ENCODE data around the gene RCE1. TPM values are rescaled to one million over a fixed set of nuclear protein-coding genes. Genes with fewer than 3 reads are reported as not detected.

RCE1 gene
- total and polyA plus RNA-seq, 8 donors: 16.4 to 22.7 (median 20.3) TPM

- Histone ChIP-seq H3K4me1 (no peaks in the 10 kb centered on the region), H3K27ac (no peak overlapping the region), H3K27me3 (no peaks in the 10 kb centered on the region), H3K4me3 (no peak overlapping the region), H3K9me3 (no peaks in the 10 kb centered on the region), H3K36me3 (no peaks in the 10 kb centered on the region)
- TF ChIP-seq CTCF (IDR thresholded peaks at IDR 0.05): no peak
- ATAC-seq: no peak
- no peak for DNase-seq
- intact Hi-C loops (cut with DNase I): no loop called here
Measured at GRCh38 chr11:66810576-66811185, 32.6 kb upstream of the RCE1 start.

GRCh38 chr11:66814678-66815077 lies 28.6 kb upstream of the RCE1 start:
- Histone ChIP-seq H3K9me3 (no peaks in the 10 kb centered on the region), H3K27ac (no peak overlapping the region), H3K4me1 (no peaks in the 10 kb centered on the region), H3K4me3 (no peak overlapping the region), H3K27me3 (no peaks in the 10 kb centered on the region), H3K36me3 (no peaks in the 10 kb centered on the region)
- DNase-seq (no peak), ATAC-seq (no peak)
- intact Hi-C loops (cut with DNase I): no loop called here
- TF ChIP-seq CTCF (IDR thresholded peaks at IDR 0.05): no peak

- Histone ChIP-seq H3K4me1 (no peaks in the 10 kb centered on the region), H3K27ac (no peak overlapping the region), H3K4me3 (no peak overlapping the region), H3K27me3 (no peaks in the 10 kb centered on the region), H3K36me3 (no peaks in the 10 kb centered on the region), H3K9me3 (no peaks in the 10 kb centered on the region)
- ATAC-seq (no peak), DNase-seq (no peak)
- no peak for TF ChIP-seq CTCF (IDR thresholded peaks at IDR 0.05)
- intact Hi-C loops (cut with DNase I): no loop called here
Measured at GRCh38 chr11:66815646-66816045, 27.6 kb upstream of the RCE1 start.

- Histone ChIP-seq H3K27ac (no peak overlapping the region), H3K9me3 (no peaks in the 10 kb centered on the region), H3K36me3 (no peaks in the 10 kb centered on the region), H3K4me1 (no peaks in the 10 kb centered on the region), H3K4me3 (no peak overlapping the region), H3K27me3 (no peaks in the 10 kb centered on the region)
- DNase-seq (no peak), ATAC-seq (no peak)
- no peak for TF ChIP-seq CTCF (IDR thresholded peaks at IDR 0.05)
- intact Hi-C loops (cut with DNase I): no loop called here
Measured at GRCh38 chr11:66818231-66818955, 24.8 kb upstream of the RCE1 start.

GRCh38 chr11:66820381-66820780 lies 22.9 kb upstream of the RCE1 start:
- H3K9me3 ChIP-seq: no peaks in the 10 kb centered on the region
- H3K4me3 ChIP-seq: no peak overlapping the region
- no peak overlapping the region for H3K27ac ChIP-seq
- DNase-seq: no peak
- intact Hi-C loops (cut with DNase I): no loop called here
- no peak for TF ChIP-seq CTCF (IDR thresholded peaks at IDR 0.05)
- H3K27me3 ChIP-seq: no peaks in the 10 kb centered on the region
- ATAC-seq: no peak
- no peaks in the 10 kb centered on the region for H3K4me1 ChIP-seq
- H3K36me3 ChIP-seq: no peaks in the 10 kb centered on the region

All from left lung (tissue), 10 donors.